ENCODE data around the gene CELSR1. TPM values are rescaled to one million over a fixed set of nuclear protein-coding genes. Genes with fewer than 3 reads are reported as not detected.

CELSR1 gene
- total RNA-seq, 1 donor from 2014 or later: 27.6 TPM

DNA sequence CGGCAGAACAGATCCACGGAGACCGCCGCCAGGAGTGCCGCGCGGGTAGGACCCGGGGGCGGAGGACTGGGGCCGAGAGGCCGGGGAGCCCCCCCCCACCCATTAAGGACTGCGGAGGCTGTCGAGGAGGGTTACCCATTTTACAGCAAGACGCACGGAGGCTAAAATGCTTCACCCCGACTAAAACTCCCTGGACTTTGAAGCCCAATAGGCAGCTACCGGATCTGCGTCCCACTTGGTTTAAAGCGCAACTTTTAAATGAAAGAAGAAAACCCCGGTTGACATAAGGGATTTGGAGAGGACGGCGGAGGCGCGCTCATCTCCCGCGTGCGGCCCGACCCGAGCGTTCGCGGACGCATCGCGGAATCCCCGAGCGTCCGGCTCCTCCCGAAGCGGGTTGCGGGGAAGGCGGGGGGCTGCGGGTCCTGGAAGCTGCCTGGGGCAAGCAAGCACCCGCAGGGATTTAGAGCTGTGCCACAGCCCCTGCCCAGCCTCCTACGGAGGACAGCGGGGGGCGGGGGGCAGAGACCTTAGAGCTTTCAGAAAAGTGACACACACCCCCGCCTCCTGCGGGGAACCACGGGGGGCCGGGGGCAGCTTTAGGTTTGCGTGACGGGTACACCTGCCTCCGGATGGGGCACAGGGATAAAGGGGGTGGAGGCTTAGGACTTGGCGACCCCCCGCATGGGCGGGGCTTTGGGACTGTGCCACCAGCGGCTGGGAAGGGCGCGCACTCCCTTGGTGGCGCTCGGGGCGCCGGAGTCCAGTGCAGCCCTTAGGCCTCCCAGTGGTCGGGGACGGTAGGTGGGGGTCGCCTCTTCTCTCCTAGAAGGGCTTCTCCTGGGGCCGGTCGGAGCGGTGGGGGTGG, 760 bp upstream of the CELSR1 start:
- DNase-seq (ENCODE audit: low read depth): peak; percentile 57
- H3K36me3 Mint-ChIP-seq (ENCODE audit: low read depth, unreplicated experiment): peaks cover 20% of the 10 kb centered on the region
- peak overlapping the region; percentile 61 for H3K4me3 ChIP-seq (ENCODE audit: insufficient read depth, low read depth, low read length)
- peaks cover 7% of the 10 kb centered on the region for H3K4me1 Mint-ChIP-seq (ENCODE audit: low read depth, unreplicated experiment)
- no peaks in the 10 kb centered on the region for H3K36me3 ChIP-seq (ENCODE audit: insufficient read depth, low read length)
- no peak for TF ChIP-seq EZH2 (IDR thresholded peaks at IDR 0.05; ENCODE audit: insufficient read depth, low read length)
- TF ChIP-seq, protein P1, sequence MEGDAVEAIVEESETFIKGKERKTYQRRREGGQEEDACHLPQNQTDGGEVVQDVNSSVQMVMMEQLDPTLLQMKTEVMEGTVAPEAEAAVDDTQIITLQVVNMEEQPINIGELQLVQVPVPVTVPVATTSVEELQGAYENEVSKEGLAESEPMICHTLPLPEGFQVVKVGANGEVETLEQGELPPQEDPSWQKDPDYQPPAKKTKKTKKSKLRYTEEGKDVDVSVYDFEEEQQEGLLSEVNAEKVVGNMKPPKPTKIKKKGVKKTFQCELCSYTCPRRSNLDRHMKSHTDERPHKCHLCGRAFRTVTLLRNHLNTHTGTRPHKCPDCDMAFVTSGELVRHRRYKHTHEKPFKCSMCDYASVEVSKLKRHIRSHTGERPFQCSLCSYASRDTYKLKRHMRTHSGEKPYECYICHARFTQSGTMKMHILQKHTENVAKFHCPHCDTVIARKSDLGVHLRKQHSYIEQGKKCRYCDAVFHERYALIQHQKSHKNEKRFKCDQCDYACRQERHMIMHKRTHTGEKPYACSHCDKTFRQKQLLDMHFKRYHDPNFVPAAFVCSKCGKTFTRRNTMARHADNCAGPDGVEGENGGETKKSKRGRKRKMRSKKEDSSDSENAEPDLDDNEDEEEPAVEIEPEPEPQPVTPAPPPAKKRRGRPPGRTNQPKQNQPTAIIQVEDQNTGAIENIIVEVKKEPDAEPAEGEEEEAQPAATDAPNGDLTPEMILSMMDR (IDR thresholded peaks at IDR 0.05; ENCODE audit: insufficient read depth, low read depth, low read length): peak; percentile 17
- H3K27ac ChIP-seq (ENCODE audit: low read depth, low read length): no peak overlapping the region
- peak overlapping the region; percentile 62 for H2AFZ ChIP-seq (ENCODE audit: low read depth, low read length)
- FAIRE-seq: no peak
- H3K4me3 Mint-ChIP-seq (ENCODE audit: unreplicated experiment): peak overlapping the region; percentile 93
- peak overlapping the region; percentile 85 for H3K4me2 ChIP-seq (ENCODE audit: low read length)
- peaks cover 10% of the 10 kb centered on the region for H3K9me3 Mint-ChIP-seq (ENCODE audit: unreplicated experiment)
- peaks cover 17% of the 10 kb centered on the region for H3K9me3 ChIP-seq (ENCODE audit: insufficient read depth, low read depth, low read length)
- peaks cover 2% of the 10 kb centered on the region for H3K27me3 Mint-ChIP-seq (ENCODE audit: low read depth, unreplicated experiment)
- peaks cover 22% of the 10 kb centered on the region for H3K79me2 ChIP-seq (ENCODE audit: insufficient read depth, low read length)
- H4K20me1 ChIP-seq (ENCODE audit: insufficient read depth, low read length): peaks cover 29% of the 10 kb centered on the region
- H3K9ac ChIP-seq (ENCODE audit: low read length): peak overlapping the region; percentile 64
- no peaks in the 10 kb centered on the region for H3K27me3 ChIP-seq (ENCODE audit: insufficient read depth, low read length)
- H3K4me1 ChIP-seq (ENCODE audit: insufficient read depth, low read length): peaks cover 14% of the 10 kb centered on the region
- peak overlapping the region; percentile 31 for H3K27ac Mint-ChIP-seq (ENCODE audit: unreplicated experiment)

DNA sequence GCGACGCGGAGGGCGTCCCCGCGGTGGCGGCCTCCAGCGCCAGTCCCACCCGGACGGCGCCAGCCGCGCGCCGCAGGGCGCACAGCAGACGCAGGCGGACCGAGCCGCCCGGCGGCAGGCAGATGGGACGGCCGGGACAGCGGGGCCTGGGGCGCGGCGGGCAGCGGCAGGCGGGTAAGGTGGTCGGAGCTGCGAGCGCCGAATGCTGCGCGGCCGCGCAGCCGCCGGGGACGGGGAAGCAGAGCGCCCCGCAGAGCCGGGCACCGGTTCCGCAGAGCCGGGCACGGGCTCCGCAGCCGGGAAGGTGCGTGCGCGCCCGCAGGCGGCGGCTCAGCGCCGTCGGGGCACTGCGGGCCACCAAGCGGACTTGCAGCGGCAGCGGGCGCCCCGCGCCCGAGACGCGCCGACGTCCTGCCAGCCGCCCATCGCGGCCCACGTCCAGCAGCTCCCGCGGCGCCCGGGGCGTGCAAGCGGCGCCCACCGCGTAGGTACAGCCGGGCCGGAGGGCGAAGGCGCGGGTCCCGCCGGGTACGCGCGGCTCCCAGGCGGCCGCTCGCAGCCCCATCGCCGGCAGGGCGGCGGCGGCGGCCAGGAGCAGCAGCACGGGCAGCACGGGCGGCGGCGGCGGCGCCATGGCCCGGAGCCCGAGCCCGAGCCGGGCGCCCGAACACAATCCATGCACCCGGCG, 739 bp downstream of the CELSR1 start:
- no peak overlapping the region for H3K27ac ChIP-seq (ENCODE audit: low read depth, low read length)
- DNase-seq (ENCODE audit: low read depth) (no peak), FAIRE-seq (no peak)
- Mint-ChIP-seq H3K36me3 (ENCODE audit: low read depth, unreplicated experiment) (peaks cover 28% of the 10 kb centered on the region), H3K4me1 (ENCODE audit: low read depth, unreplicated experiment) (peaks cover 15% of the 10 kb centered on the region), H3K9me3 (ENCODE audit: unreplicated experiment) (peaks cover 10% of the 10 kb centered on the region), H3K4me3 (ENCODE audit: unreplicated experiment) (no peak overlapping the region), H3K27me3 (ENCODE audit: low read depth, unreplicated experiment) (peaks cover 2% of the 10 kb centered on the region), H3K27ac (ENCODE audit: unreplicated experiment) (no peak overlapping the region)
- no peaks in the 10 kb centered on the region for H3K36me3 ChIP-seq (ENCODE audit: insufficient read depth, low read length)
- peaks cover 40% of the 10 kb centered on the region for H4K20me1 ChIP-seq (ENCODE audit: insufficient read depth, low read length)
- H2AFZ ChIP-seq (ENCODE audit: low read depth, low read length): no peak overlapping the region
- H3K9me3 ChIP-seq (ENCODE audit: insufficient read depth, low read depth, low read length): peaks cover 17% of the 10 kb centered on the region
- H3K4me3 ChIP-seq (ENCODE audit: insufficient read depth, low read depth, low read length): peak overlapping the region; percentile 48
- peaks cover 27% of the 10 kb centered on the region for H3K79me2 ChIP-seq (ENCODE audit: insufficient read depth, low read length)
- H3K27me3 ChIP-seq (ENCODE audit: insufficient read depth, low read length): no peaks in the 10 kb centered on the region
- H3K4me2 ChIP-seq (ENCODE audit: low read length): peak overlapping the region; percentile 64
- TF ChIP-seq, protein P1 (IDR thresholded peaks at IDR 0.05; ENCODE audit: insufficient read depth, low read depth, low read length): no peak
- TF ChIP-seq EZH2 (IDR thresholded peaks at IDR 0.05; ENCODE audit: insufficient read depth, low read length): peak; percentile 69
- peaks cover 22% of the 10 kb centered on the region for H3K4me1 ChIP-seq (ENCODE audit: insufficient read depth, low read length)
- H3K9ac ChIP-seq (ENCODE audit: low read length): no peak overlapping the region
